GM19328 (cell line): ENCODE measurements around the gene NKX2-1.
"Not testable (repeated sequence)": the region's sequence is repeated elsewhere in the genome, so short reads cannot be mapped to it uniquely, and the experiment has no call there.

Experiments used
- ATAC-seq: cut with Tn5 transposase; IDR thresholded peaks from one replicate; pipeline ENCODE4 v1.9.1; 2021; ENCODE audit warnings: mild to moderate bottlenecking, moderate library complexity; ENCODE audit not compliant: unreplicated experiment

Gene NKX2-1

GRCh38 chr14:36519431-36520321, at the start of gene NKX2-1:
Gene NKX2-1 (minus strand): TSS chr14:36520232. CDS start chr14:36520129, 103 bp downstream.
- ATAC-seq, result no peak

GRCh38 chr14:36556811-36557433, 36.9 kb upstream of the NKX2-1 start:
- no peak for ATAC-seq

- ATAC-seq, result no peak
Observed at GRCh38 chr14:36555998-36556743, 36.1 kb upstream of the NKX2-1 start.

- no peak for ATAC-seq
Observed at GRCh38 chr14:36553656-36554260, 33.7 kb upstream of the NKX2-1 start.

GRCh38 chr14:36550899-36551298, 30.9 kb upstream of the NKX2-1 start:
- no peak for ATAC-seq

DNA sequence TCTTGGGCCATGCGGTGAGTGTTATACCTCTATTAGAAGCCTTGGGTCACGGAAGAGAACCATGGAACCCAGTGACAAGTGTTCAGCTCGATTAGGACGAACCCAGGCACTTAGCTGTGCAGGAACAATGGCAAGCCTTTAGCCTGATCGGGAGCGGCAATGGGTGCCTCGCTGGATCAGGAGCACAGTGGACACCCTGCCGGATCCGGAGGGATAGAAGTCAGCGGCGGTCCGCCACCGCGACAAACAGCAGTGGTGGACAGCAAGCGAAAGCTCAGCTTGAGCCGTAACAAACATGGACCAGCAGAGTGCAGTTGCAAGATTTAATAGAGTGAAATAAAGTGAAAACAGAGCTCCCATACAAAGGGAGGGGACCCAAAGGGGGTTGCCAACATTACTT, 24.2 kb upstream of the NKX2-1 start:
- ATAC-seq, result not testable (repeated sequence)

GRCh38 chr14:36538051-36538450, 18.0 kb upstream of the NKX2-1 start:
- ATAC-seq, result no peak

- ATAC-seq, result no peak
Observed at GRCh38 chr14:36529062-36529461, 9.0 kb upstream of the NKX2-1 start.

DNA sequence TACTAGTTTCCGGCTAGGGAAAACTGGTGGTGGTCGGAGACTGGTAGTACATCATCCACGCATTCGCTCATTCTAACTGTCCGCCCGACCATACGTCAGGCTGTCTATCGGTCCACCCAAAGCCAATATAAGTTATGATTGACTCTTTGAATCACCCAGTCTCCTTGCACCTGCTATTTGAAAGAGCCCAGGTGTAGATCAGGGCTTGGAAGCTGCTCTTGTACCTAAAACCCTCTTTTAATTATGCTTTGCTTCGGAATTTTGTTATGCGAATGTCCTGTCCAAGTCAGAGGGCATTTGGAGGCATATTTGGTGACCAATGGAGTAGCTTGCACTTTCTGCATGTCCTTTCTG, 5.7 kb upstream of the NKX2-1 start:
- no peak for ATAC-seq

- no peak for ATAC-seq
Observed at GRCh38 chr14:36524874-36525745, 5.1 kb upstream of the NKX2-1 start.

GRCh38 chr14:36524220-36524837, 4.3 kb upstream of the NKX2-1 start:
- no peak for ATAC-seq

GRCh38 chr14:36522972-36523715, 3.1 kb upstream of the NKX2-1 start:
- no peak for ATAC-seq

DNA sequence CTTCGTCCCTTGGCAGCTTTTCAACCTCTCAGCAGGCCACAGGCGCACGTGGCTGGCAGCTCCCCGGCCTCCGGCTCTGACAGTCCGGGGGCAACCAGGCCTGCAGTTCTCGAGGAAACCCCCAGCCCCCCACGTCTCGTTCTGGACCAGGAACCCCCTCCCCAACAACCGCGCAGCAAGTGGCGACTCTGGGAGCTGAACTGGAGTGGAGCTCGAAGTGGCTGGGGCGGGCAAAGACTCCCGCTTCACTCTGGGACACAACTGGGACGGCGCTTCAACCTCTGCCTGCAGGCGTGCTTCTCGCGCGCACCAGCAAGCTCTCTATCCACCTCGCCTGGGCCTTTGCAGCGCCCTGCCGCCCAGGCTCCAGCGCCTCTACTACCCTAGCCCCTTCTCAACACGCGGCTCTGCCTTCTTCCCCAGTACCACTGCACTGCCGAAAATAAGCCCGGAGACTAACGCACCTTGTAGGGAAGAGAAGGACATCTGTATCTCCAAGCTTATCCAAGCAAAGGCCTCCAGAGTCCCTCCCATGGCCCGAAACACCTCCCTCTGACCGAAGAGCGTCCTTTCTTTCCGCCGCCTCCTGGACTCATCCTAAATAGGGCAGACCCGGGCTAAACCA, 2.4 kb upstream of the NKX2-1 start:
- no peak for ATAC-seq

DNA sequence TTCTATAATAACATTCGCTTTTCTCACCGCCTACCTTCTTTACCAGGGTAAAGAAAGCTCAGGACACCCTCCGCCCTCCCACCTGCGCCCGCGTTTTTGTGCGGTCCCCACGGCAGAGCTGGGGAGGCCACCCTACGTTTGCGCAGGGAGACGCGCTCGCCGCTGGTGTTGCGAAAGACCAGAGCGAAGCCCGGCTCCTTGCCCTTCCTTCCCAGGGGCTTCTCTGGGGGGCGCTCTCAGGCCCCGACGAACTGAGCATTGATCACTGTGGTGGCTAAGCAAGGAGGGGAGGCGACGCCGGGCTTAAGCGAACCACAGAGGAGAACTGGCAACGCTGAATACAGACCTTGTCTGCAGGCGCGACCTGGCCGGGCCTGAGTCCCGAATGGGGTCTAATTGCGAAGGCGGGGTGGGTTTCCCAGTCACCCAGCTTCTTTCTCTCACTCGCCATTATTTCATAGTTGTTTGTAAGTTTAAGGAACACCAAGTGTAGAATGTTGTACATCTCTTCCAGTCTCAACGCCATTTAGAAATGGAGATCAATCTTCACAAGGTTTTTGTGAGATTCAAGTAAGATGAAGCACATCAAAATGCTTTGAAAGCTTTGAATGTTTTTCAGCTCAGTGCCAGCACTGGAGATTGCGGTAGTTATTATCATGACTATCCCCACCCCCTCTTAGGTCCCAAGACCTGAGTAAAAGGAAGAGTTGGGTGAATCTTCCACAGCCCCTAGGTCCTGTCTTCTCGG, 1.7 kb upstream of the NKX2-1 start:
- no peak for ATAC-seq

- no peak for ATAC-seq
Observed at GRCh38 chr14:36520601-36521525, 831 bp upstream of the NKX2-1 start.

GRCh38 chr14:36518586-36519430, 1.2 kb downstream of the NKX2-1 start:
- no peak for ATAC-seq
